RWPE1 (cell line): ENCODE results near the gene HPS3.
"Not testable (repeated sequence)": the region's sequence is repeated elsewhere in the genome, so short reads cannot be mapped to it uniquely, and the experiment has no call there.

Experiments used
- CTCF ChIA-PET: fragments of 350-600 bp; sonication (Branson Sonifier 250); formaldehyde crosslinking; extraction: SDS; loops from one replicate; lab custom pipeline; 2021; lab: Yijun Ruan, JAX
- POLR2A ChIA-PET: fragments of 400-600 bp; formaldehyde crosslinking; extraction: SDS; loops from one replicate; lab custom pipeline; 2020; ENCODE audit warnings: antibody characterized with exemption; ENCODE audit not compliant: low non-redundant PET; lab: Yijun Ruan, JAX
- DNase-seq: peaks from one replicate; pipeline ENCODE4 v3.0.0; 2012; ENCODE audit warnings: low spot score
- H3K27ac ChIP-seq: fragments of 450-650 bp; 2 replicates; pipeline ENCODE4 v1.5.1; 2017
- CTCF ChIP-seq: fragments of 450-650 bp; conservative IDR thresholded peaks from 2 replicates; pipeline ENCODE4 v1.5.1; 2017; ENCODE audit warnings: low read depth, mild to moderate bottlenecking

Gene HPS3

GRCh38 chr3:149087208-149087607, 42.2 kb upstream of the HPS3 start:
- TF ChIP-seq CTCF = no peak
- ChIA-PET CTCF (no interaction called here), POLR2A (no interaction called here)
- DNase-seq = no peak
- H3K27ac ChIP-seq = no peak overlapping the region

DNA sequence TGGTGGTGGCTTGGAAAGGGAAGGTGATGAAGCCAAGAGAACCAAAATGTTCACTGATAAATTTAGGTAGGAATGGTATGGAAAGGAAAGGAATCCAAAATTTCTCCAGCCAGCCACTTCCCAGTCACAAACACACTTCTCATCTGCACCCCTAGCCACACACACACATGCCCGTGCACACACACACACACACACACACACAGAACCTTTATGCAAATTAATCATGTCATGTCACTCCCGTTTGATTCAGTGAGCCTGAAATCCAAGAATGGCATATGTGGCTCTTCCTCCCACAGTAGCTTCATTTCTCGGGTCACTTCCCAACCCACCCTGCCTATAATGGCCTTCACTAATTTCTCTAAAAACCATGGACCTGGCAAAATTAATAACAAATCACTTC, 40.0 kb upstream of the HPS3 start:
- CTCF ChIA-PET = no interaction called here
- TF ChIP-seq CTCF = no peak
- no peak overlapping the region for H3K27ac ChIP-seq
- POLR2A ChIA-PET = no interaction called here
- DNase-seq = no peak

GRCh38 chr3:149090461-149090860, 39.0 kb upstream of the HPS3 start:
- DNase-seq = no peak
- POLR2A ChIA-PET = no interaction called here
- CTCF ChIA-PET = no interaction called here
- no peak overlapping the region for H3K27ac ChIP-seq
- no peak for TF ChIP-seq CTCF

GRCh38 chr3:149090907-149091306, 38.5 kb upstream of the HPS3 start:
- no peak overlapping the region for H3K27ac ChIP-seq
- no peak for TF ChIP-seq CTCF
- POLR2A ChIA-PET = no interaction called here
- DNase-seq = no peak
- CTCF ChIA-PET = interaction anchor here (0.6 kb wide), 1 partner anchor 190 kb away, joined by 3 read pairs; no protein-coding TSS in a partner anchor

GRCh38 chr3:149091983-149092382, 37.5 kb upstream of the HPS3 start:
- POLR2A ChIA-PET = no interaction called here
- no peak for TF ChIP-seq CTCF
- no peak overlapping the region for H3K27ac ChIP-seq
- CTCF ChIA-PET = no interaction called here
- no peak for DNase-seq

- H3K27ac ChIP-seq = no peak overlapping the region
- TF ChIP-seq CTCF = no peak
- ChIA-PET CTCF (no interaction called here), POLR2A (no interaction called here)
- DNase-seq = no peak
These were observed 34.0 kb upstream of the HPS3 start for GRCh38 chr3:149095487-149095886.

DNA sequence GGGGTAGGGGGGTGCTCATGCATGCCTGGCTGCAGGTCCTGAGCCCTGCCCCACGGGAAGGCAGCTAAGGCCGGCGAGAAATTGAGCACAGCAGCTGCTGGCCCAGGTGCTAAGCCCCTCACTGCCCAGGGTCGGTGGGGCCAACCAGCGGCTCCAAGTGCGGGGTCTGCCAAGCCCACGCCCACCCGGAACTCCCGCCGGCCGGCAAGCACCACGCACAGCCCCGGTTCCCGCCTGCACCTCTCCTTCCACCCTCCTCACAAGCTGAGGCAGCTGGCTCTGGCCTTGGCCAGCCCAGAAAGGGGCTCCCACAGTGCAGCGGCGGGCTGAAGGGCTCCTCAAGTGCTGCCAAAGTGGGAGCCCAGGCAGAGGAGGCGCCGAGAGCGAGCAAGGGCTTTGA, 31.5 kb upstream of the HPS3 start:
- H3K27ac ChIP-seq, DNase-seq, CTCF ChIA-PET, POLR2A ChIA-PET: not testable (repeated sequence)
